HCT116 (cell line): Measurements from ENCODE around the gene ELL2. TPM values are rescaled to one million over a fixed set of nuclear protein-coding genes. Genes with fewer than 3 reads are reported as not detected.
"Not testable (repeated sequence)": the region's sequence is repeated elsewhere in the genome, so short reads cannot be mapped to it uniquely, and the experiment has no call there.

Experiments
- ATAC-seq: fragments of 200-7000 bp; cut with Tn5 transposase; 2 replicates; pipeline ENCODE4 v1.9.1; 2020; ENCODE audit warnings: mild to moderate bottlenecking, moderate library complexity
- BruUV-seq: library from RNA; stranded (reverse); fragments of 400-500 nt; replicated peaks from 2 replicates; lab custom pipeline; 2021; lab: Mats Ljungman, UMichigan
- CTCF ChIA-PET: fragments of 300-600 bp; sonication (Branson Sonifier 250); formaldehyde crosslinking; loops from one replicate; lab custom pipeline; 2021; ENCODE audit warnings: antibody characterized with exemption; lab: Charles Lee
- POLR2A ChIA-PET: fragments of 300-600, 350-600 bp; sonication (Branson Sonifier 250); formaldehyde crosslinking; loops from one replicate; lab custom pipeline; 2021; ENCODE audit warnings: antibody characterized with exemption; lab: Charles Lee
- RAD21 ChIA-PET, 2 experiments: fragments of 300-600 bp; sonication (Branson Sonifier 250); formaldehyde crosslinking; loops; one replicate each; lab custom pipeline; 2023; ENCODE audit warnings: low total read pairs in 2 of 2; ENCODE audit not compliant: uncharacterized antibody in 2 of 2, unreplicated experiment in 2 of 2, low non-redundant PET in 1 of 2; lab: Charles Lee
- DNase-seq: peaks from one replicate; pipeline ENCODE4 v3.0.0-alpha.2; 2010; ENCODE audit warnings: low read depth, low spot score
- H2AFZ ChIP-seq: fragments of 200-600 bp; shearing (Covaris generic), sonication (generic); 2 replicates; pipeline ENCODE4 v1.6.1; 2017; ENCODE audit warnings: low read depth, mixed run types, mixed read lengths, antibody characterized with exemption, low read length; ENCODE audit not compliant: poor library complexity, severe bottlenecking
- H3K27ac ChIP-seq: 2 replicates; pipeline ENCODE4 v1.5.1; 2012; ENCODE audit warnings: low read depth, low read length
- H3K27me3 ChIP-seq: fragments of 200-600 bp; sonication (generic); 2 replicates; pipeline ENCODE4 v1.6.1; 2016; ENCODE audit warnings: mixed run types, low read length, mixed read lengths; ENCODE audit not compliant: insufficient read depth
- H3K36me3 ChIP-seq, 2 experiments: fragments of 200-500 bp in 1 of 2; fragments of 200-600 bp in 1 of 2; sonication (Bioruptor generic) in 1 of 2; sonication (generic) in 1 of 2; 2 replicates each; pipeline versions ENCODE4 v1.5.1 to v1.6.1; 2014 to 2016; ENCODE audit warnings: low read length in 2 of 2, inconsistent platforms in 1 of 2, mixed read lengths in 1 of 2, mixed run types in 1 of 2; ENCODE audit not compliant: insufficient read depth in 2 of 2, control insufficient read depth in 1 of 2
- H3K4me1 ChIP-seq, 2 experiments: fragments of 200-600 bp in 1 of 2; sonication (generic) in 1 of 2; 2 replicates each; pipeline versions ENCODE4 v1.5.1 to v1.6.1; 2012 to 2017; ENCODE audit warnings: low read length in 2 of 2, inconsistent platforms in 1 of 2, mild to moderate bottlenecking in 1 of 2, mixed read lengths in 1 of 2, mixed run types in 1 of 2, moderate library complexity in 1 of 2; ENCODE audit not compliant: insufficient read depth in 2 of 2, control insufficient read depth in 1 of 2
- H3K4me2 ChIP-seq: fragments of 200-600 bp; sonication (generic); 2 replicates; pipeline ENCODE4 v1.6.1; 2017; ENCODE audit warnings: mixed run types, low read length, mixed read lengths
- H3K4me3 ChIP-seq, 2 experiments: fragments of 200-600 bp in 1 of 2; sonication (generic) in 1 of 2; replicated peaks in 1 of 2; 2 replicates each; pipeline ENCODE4 v1.5.1; 2011 to 2016; ENCODE audit warnings: low read length in 2 of 2, control low read depth in 1 of 2, low read depth in 1 of 2, mild to moderate bottlenecking in 1 of 2, mixed read lengths in 1 of 2, mixed run types in 1 of 2
- H3K79me2 ChIP-seq: fragments of 200-600 bp; sonication (generic); 2 replicates; pipeline ENCODE4 v1.6.1; 2017; ENCODE audit warnings: mild to moderate bottlenecking, mixed run types, low read length, moderate library complexity, mixed read lengths; ENCODE audit not compliant: insufficient read depth
- H3K9ac ChIP-seq: fragments of 200-600 bp; sonication (generic); 2 replicates; pipeline ENCODE4 v1.6.1; 2016; ENCODE audit warnings: low read length, mixed read lengths
- H3K9me2 ChIP-seq: fragments of 200-600 bp; sonication (generic), shearing (Covaris generic); 2 replicates; pipeline ENCODE4 v1.6.1; 2017; ENCODE audit warnings: mixed run types, mild to moderate bottlenecking, moderate library complexity; ENCODE audit not compliant: insufficient read depth
- H3K9me3 ChIP-seq, 2 experiments: fragments of 200-500 bp in 1 of 2; fragments of 200-600 bp in 1 of 2; sonication (Bioruptor generic) in 1 of 2; sonication (generic) in 1 of 2; 2 replicates each; pipeline ENCODE4 v1.6.1; 2014 to 2017; ENCODE audit warnings: low read length in 2 of 2, mixed read lengths in 2 of 2, inconsistent platforms in 1 of 2, low read depth in 1 of 2, mild to moderate bottlenecking in 1 of 2, mixed run types in 1 of 2, moderate library complexity in 1 of 2; ENCODE audit not compliant: control insufficient read depth in 1 of 2, insufficient read depth in 1 of 2
- H4K20me1 ChIP-seq: fragments of 200-600 bp; sonication (generic), shearing (Covaris generic); 2 replicates; pipeline ENCODE4 v1.6.1; 2017; ENCODE audit warnings: mixed run types, mild to moderate bottlenecking, moderate library complexity; ENCODE audit not compliant: insufficient read depth
- CTCF ChIP-seq, 3 experiments: fragments of 200-600 bp in 1 of 3; sonication (generic) in 1 of 3; IDR thresholded peaks in 2 of 3; conservative IDR thresholded peaks in 1 of 3; 2 replicates each; pipeline ENCODE4 v1.5.1; 2012 to 2017; ENCODE audit warnings: low read depth in 2 of 3, low read length in 2 of 3, antibody characterized with exemption in 1 of 3, borderline replicate concordance in 1 of 3, control low read depth in 1 of 3, mild to moderate bottlenecking in 1 of 3, mixed read lengths in 1 of 3, mixed run types in 1 of 3, moderate library complexity in 1 of 3; ENCODE audit not compliant: insufficient read depth in 1 of 3
- ELF1 ChIP-seq: IDR thresholded peaks from 2 replicates; pipeline ENCODE4 v1.6.1; 2012; ENCODE audit warnings: low read depth, borderline replicate concordance
- JUND ChIP-seq: IDR thresholded peaks from 2 replicates; pipeline ENCODE4 v1.6.1; 2012
- POLR2A ChIP-seq: IDR thresholded peaks from 2 replicates; pipeline ENCODE4 v1.7.0; 2011; ENCODE audit warnings: borderline replicate concordance; ENCODE audit not compliant: insufficient read depth, insufficient read length; ENCODE audit errors: extremely low read depth
- POLR2AphosphoS5 ChIP-seq: IDR thresholded peaks from 2 replicates; pipeline ENCODE4 v1.6.1; 2011; ENCODE audit warnings: mild to moderate bottlenecking, low read depth, low read length, moderate library complexity
- RAD21 ChIP-seq: IDR thresholded peaks from 2 replicates; pipeline ENCODE4 v1.6.1; 2012; ENCODE audit warnings: low read depth, mild to moderate bottlenecking
- SIN3A ChIP-seq: IDR thresholded peaks from 2 replicates; pipeline ENCODE4 v1.6.1; 2012; ENCODE audit warnings: low read depth
- SRF ChIP-seq: IDR thresholded peaks from 2 replicates; pipeline ENCODE4 v1.6.1; 2012; ENCODE audit warnings: low read depth
- ZFX ChIP-seq: fragments of 450-650 bp; IDR thresholded peaks from 2 replicates; pipeline ENCODE4 v1.6.1; 2017
- ZNF274 ChIP-seq: fragments of 200-500 bp; sonication (Bioruptor generic); IDR thresholded peaks from 2 replicates; pipeline ENCODE4 v1.6.1; 2014; ENCODE audit warnings: mild to moderate bottlenecking, low read depth, low read length, inconsistent platforms
- intact Hi-C: fragments of 100-400 bp; cut with micrococcal nuclease; formaldehyde crosslinking; loops from 2 replicates; pipeline ENCODE4 v1.10.0; 2022
- total RNA-seq: library from RNA; stranded (reverse); gene quantifications from one replicate; pipeline ENCODE4 v1.2.1, GENCODE V29; 2021; ENCODE audit not compliant: unreplicated experiment
- TF ChIP-seq, protein P1 (sequence below): IDR thresholded peaks from 2 replicates; pipeline ENCODE4 v1.6.1; 2011; ENCODE audit warnings: mild to moderate bottlenecking, low read length, moderate library complexity; ENCODE audit not compliant: insufficient replicate concordance; ENCODE audit errors: extremely low read depth

ELL2 gene
- total RNA-seq, 1 experiment from 2014 or later: 29.8 TPM

- TF ChIP-seq CTCF (IDR thresholded peaks at IDR 0.05 in 2 of 3, conservative IDR thresholded peaks at IDR 0.05 in 1 of 3; ENCODE audit: borderline replicate concordance in 1 of 3, insufficient read depth in 1 of 3, low read depth in 2 of 3, low read length in 2 of 3) (no peak), SRF (no peak)
Measured at GRCh38 chr5:95852567-95852966, 109.1 kb downstream of the ELL2 start (continued).

DNA sequence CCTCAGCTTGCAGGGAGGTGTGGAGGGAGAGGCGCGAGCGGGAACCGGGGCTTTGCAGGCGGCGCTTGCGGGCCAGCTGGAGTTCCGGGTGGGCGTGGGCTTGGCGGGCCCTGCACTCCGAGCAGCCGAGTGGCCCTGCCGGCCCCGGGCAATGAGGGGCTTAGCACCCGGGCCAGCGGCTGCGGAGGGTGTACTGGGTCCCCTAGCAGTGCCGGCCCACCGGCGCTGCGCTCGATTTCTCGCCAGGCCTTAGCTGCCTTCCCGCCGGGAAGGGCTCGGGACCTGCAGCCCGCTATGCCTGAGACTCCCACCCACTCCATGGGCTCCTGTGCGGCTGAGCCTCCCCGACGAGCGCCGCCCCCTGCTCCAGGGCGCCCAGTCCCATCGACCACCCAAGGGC lies 110.5 kb downstream of the ELL2 start:
- H4K20me1 ChIP-seq, H3K4me3 ChIP-seq, H3K36me3 ChIP-seq, H3K27ac ChIP-seq, intact Hi-C loops, H3K9ac ChIP-seq, H3K79me2 ChIP-seq, CTCF ChIA-PET, BruUV-seq, H3K4me1 ChIP-seq, DNase-seq, H3K4me2 ChIP-seq, H3K9me2 ChIP-seq, H2AFZ ChIP-seq, ATAC-seq, H3K27me3 ChIP-seq, H3K9me3 ChIP-seq: not testable (repeated sequence)
- ChIA-PET POLR2A (interaction anchor here (0.6 kb wide), 1 partner anchor 29 kb away, joined by 4 read pairs; the partner anchor contains the start of gene GLRX), RAD21 (interaction anchor here in 1 of 2 experiments (0.6 kb wide), 1 partner anchor 328 kb away, joined by 3 read pairs; no protein-coding TSS in a partner anchor)

DNA sequence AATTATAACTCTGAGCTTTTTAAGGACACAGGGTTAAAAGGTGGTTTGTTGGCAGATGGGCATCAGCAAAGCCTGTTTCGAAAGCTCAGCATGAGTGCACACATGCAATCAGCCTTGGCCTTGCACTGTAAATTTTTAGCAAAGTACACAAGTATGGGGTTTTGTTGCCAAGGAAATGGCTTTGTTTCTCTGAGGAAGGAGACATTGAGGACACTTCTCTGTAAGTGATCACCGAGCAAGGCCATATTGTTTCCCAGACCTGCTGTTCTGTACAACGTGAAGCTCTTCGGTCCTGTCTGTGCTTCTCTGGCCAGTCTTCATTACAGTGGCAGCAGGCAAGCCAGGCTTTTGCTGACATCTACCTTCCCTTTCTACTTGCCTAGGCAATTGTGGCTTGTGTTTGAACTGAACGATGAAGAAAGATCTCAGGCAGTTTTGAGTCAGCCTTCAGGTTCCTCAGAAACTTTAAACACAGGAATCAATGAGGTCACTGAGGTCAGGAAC lies 111.2 kb downstream of the ELL2 start:
- CTCF ChIA-PET: interaction anchor here (3.4 kb wide), 1 partner anchor 69 kb away, joined by 30 read pairs; no protein-coding TSS in a partner anchor
- no peak overlapping the region for H3K9ac ChIP-seq
- no peaks in the 10 kb centered on the region for H3K9me2 ChIP-seq
- H3K27me3 ChIP-seq: no peaks in the 10 kb centered on the region
- no peak for TF ChIP-seq JUND
- TF ChIP-seq, protein P1, sequence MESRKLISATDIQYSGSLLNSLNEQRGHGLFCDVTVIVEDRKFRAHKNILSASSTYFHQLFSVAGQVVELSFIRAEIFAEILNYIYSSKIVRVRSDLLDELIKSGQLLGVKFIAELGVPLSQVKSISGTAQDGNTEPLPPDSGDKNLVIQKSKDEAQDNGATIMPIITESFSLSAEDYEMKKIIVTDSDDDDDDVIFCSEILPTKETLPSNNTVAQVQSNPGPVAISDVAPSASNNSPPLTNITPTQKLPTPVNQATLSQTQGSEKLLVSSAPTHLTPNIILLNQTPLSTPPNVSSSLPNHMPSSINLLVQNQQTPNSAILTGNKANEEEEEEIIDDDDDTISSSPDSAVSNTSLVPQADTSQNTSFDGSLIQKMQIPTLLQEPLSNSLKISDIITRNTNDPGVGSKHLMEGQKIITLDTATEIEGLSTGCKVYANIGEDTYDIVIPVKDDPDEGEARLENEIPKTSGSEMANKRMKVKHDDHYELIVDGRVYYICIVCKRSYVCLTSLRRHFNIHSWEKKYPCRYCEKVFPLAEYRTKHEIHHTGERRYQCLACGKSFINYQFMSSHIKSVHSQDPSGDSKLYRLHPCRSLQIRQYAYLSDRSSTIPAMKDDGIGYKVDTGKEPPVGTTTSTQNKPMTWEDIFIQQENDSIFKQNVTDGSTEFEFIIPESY: no peak
- no peak for TF ChIP-seq POLR2A
- TF ChIP-seq POLR2AphosphoS5: no peak
- no peak for TF ChIP-seq ELF1
- no peak for TF ChIP-seq CTCF (IDR thresholded peaks at IDR 0.05 in 2 of 3, conservative IDR thresholded peaks at IDR 0.05 in 1 of 3; ENCODE audit: borderline replicate concordance in 1 of 3, insufficient read depth in 1 of 3, low read depth in 2 of 3, low read length in 2 of 3)
- no peak for TF ChIP-seq SIN3A
- TF ChIP-seq ZNF274: no peak
- TF ChIP-seq ZFX: no peak
- no peak for TF ChIP-seq RAD21
- TF ChIP-seq, all 23 proteins: peak for 0
- Histone ChIP-seq H3K4me2 (no peak overlapping the region), H3K4me1 (no peaks in the 10 kb centered on the region), H3K9me3 (no peaks in the 10 kb centered on the region), H4K20me1 (no peaks in the 10 kb centered on the region), H2AFZ (no peak overlapping the region), H3K27ac (no peak overlapping the region), H3K79me2 (no peaks in the 10 kb centered on the region), H3K4me3 (no peak overlapping the region), H3K36me3 (no peaks in the 10 kb centered on the region)
- POLR2A ChIA-PET: no interaction called here
- intact Hi-C loops: no loop called here
- RAD21 ChIA-PET: no interaction called here
- no peak for DNase-seq
- no TSS peak for BruUV-seq
- ATAC-seq: no peak
